GM23338 (cell line): ENCODE results near the gene GRIK5.

Experiments used
- EZH2 ChIP-seq: fragments of 200-600 bp; sonication (generic); IDR thresholded peaks from one replicate; pipeline ENCODE4 v1.8.0; 2017; ENCODE audit warnings: antibody characterized with exemption, mild to moderate bottlenecking, low read depth; ENCODE audit not compliant: unreplicated experiment
- TF ChIP-seq, protein P1 (sequence below): IDR thresholded peaks from one replicate; pipeline ENCODE4 v1.6.1; 2018; ENCODE audit warnings: antibody characterized with exemption; ENCODE audit not compliant: unreplicated experiment
- TF ChIP-seq, protein P2 (sequence below), 2 experiments: fragments of 200-600 bp in 1 of 2; sonication (generic) in 1 of 2; conservative IDR thresholded peaks; 2 replicates each; pipeline versions ENCODE4 v1.5.1 to v1.6.1; 2016 to 2017; ENCODE audit warnings: antibody characterized with exemption in 2 of 2, low read depth in 2 of 2, mild to moderate bottlenecking in 2 of 2, moderate library complexity in 1 of 2

DNA sequence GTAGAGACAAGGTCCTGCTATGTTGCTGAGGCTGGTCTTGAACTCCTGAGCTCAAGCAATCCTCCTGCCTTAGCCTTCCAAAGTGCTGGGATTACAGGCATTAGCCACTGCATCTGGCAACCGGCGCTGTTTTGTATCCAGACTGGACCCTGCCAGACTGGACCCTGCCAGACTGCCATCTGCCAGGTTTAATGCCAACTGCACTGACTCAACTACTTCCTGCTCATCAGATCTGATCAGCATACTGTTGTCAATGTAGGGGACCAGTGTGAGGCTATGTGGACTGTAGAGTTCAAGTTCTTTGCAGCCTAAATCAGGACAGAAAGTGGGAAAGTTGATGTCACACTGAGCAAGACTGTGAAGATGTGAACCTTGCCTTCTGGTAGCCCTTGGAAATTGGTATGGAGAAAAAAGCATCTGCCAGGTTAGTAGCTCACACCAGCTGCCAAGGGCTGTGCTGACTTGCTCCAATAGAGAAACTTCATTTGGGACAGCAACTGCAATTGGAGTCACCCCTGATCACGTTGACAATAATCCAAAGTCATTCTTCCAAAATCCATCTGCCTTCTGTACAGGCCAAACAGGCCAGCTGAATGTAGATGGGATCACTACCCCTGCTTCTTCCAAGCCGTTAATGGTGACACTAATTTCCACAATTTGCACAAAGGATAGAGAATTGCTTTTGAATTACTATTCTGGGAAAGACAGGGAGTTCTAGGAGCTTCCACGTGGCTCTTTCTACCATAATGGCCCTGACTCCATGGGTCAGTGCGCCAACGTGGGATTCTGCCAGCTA, 39.2 kb downstream of the GRIK5 start:
- TF ChIP-seq, protein P1, sequence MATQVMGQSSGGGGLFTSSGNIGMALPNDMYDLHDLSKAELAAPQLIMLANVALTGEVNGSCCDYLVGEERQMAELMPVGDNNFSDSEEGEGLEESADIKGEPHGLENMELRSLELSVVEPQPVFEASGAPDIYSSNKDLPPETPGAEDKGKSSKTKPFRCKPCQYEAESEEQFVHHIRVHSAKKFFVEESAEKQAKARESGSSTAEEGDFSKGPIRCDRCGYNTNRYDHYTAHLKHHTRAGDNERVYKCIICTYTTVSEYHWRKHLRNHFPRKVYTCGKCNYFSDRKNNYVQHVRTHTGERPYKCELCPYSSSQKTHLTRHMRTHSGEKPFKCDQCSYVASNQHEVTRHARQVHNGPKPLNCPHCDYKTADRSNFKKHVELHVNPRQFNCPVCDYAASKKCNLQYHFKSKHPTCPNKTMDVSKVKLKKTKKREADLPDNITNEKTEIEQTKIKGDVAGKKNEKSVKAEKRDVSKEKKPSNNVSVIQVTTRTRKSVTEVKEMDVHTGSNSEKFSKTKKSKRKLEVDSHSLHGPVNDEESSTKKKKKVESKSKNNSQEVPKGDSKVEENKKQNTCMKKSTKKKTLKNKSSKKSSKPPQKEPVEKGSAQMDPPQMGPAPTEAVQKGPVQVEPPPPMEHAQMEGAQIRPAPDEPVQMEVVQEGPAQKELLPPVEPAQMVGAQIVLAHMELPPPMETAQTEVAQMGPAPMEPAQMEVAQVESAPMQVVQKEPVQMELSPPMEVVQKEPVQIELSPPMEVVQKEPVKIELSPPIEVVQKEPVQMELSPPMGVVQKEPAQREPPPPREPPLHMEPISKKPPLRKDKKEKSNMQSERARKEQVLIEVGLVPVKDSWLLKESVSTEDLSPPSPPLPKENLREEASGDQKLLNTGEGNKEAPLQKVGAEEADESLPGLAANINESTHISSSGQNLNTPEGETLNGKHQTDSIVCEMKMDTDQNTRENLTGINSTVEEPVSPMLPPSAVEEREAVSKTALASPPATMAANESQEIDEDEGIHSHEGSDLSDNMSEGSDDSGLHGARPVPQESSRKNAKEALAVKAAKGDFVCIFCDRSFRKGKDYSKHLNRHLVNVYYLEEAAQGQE = no peak
- TF ChIP-seq EZH2 = no peak
- TF ChIP-seq, protein P2, sequence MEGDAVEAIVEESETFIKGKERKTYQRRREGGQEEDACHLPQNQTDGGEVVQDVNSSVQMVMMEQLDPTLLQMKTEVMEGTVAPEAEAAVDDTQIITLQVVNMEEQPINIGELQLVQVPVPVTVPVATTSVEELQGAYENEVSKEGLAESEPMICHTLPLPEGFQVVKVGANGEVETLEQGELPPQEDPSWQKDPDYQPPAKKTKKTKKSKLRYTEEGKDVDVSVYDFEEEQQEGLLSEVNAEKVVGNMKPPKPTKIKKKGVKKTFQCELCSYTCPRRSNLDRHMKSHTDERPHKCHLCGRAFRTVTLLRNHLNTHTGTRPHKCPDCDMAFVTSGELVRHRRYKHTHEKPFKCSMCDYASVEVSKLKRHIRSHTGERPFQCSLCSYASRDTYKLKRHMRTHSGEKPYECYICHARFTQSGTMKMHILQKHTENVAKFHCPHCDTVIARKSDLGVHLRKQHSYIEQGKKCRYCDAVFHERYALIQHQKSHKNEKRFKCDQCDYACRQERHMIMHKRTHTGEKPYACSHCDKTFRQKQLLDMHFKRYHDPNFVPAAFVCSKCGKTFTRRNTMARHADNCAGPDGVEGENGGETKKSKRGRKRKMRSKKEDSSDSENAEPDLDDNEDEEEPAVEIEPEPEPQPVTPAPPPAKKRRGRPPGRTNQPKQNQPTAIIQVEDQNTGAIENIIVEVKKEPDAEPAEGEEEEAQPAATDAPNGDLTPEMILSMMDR (conservative IDR thresholded peaks at IDR 0.05; ENCODE audit: low read depth in 2 of 2) = no peak
